K562 (cell line): ENCODE measurements around the gene CCDC85B. TPM values are rescaled to one million over a fixed set of nuclear protein-coding genes. Genes with fewer than 3 reads are reported as not detected.

ENCODE experiments used
- ELF1 ChIP-seq: fragments of 200-800 bp; sonication (Bioruptor generic); IDR thresholded peaks from 2 replicates; pipeline ENCODE4 v1.6.1; 2016; ENCODE audit warnings: missing genetic modification characterization, missing compliant biosample characterization
- NR2F6 ChIP-seq: fragments of 450-650 bp; formaldehyde crosslinking; IDR thresholded peaks from 2 replicates; pipeline ENCODE4 v1.4.0; 2020; ENCODE audit warnings: mild to moderate bottlenecking
- SMAD4 ChIP-seq: fragments of 250-450 bp; sonication (Bioruptor Pico); conservative IDR thresholded peaks from 2 replicates; pipeline ENCODE4 v1.8.0; 2021; ENCODE audit warnings: inconsistent platforms, mild to moderate bottlenecking, moderate library complexity
- polyA plus RNA-seq, 8 experiments: library from polyadenylated mRNA; depleted of rRNA in 4 of 8; stranded (reverse) in 5 of 8; unstranded in 3 of 8; fragments of >200 nt; fragmentation: Nextera tagmentation in 2 of 8; fragmentation: Illumina TruSeq in 1 of 8; extraction: Ambion mirVana in 2 of 8; extraction: Trizol in 1 of 8; gene quantifications; 2 replicates each; pipeline versions ENCODE4 v1.2.1 to v1.2.3, GENCODE V29; 2011 to 2014; ENCODE audit warnings: inconsistent platforms in 1 of 8, missing spikeins in 1 of 8
- total RNA-seq, 7 experiments: library from RNA; depleted of rRNA in 6 of 7; stranded (reverse); fragments of >200 nt in 6 of 7; fragmentation: Illumina TruSeq in 2 of 7; extraction: Trizol in 2 of 7; gene quantifications; 2 replicates each; pipeline versions ENCODE4 v1.2.1 to v1.2.3, GENCODE V29; 2011 to 2021; ENCODE audit warnings: low replicate concordance in 1 of 7
- TF ChIP-seq, protein P1 (sequence below): fragments of 450-650 bp; conservative IDR thresholded peaks from 2 replicates; pipeline ENCODE4 v1.6.1; 2016; ENCODE audit warnings: missing genetic modification characterization, low read depth, mild to moderate bottlenecking, control low read depth, missing compliant biosample characterization
- TF ChIP-seq, protein P2 (sequence below): fragments of 250-450 bp; sonication (Bioruptor Pico); IDR thresholded peaks from 2 replicates; pipeline ENCODE4 v1.5.0; 2020; ENCODE audit warnings: mild to moderate bottlenecking
- TF ChIP-seq, protein P3 (sequence below): fragments of 450-650 bp; IDR thresholded peaks from 2 replicates; pipeline ENCODE4 v1.6.1; 2016; ENCODE audit warnings: low read depth
- TF ChIP-seq, protein P4 (sequence below): fragments of 450-650 bp; formaldehyde crosslinking; IDR thresholded peaks from 2 replicates; pipeline ENCODE4 v1.4.0; 2022; ENCODE audit warnings: missing genetic modification characterization
- TF ChIP-seq, protein P5 (sequence below): fragments of 250-450 bp; sonication (Bioruptor Pico); IDR thresholded peaks from 2 replicates; pipeline ENCODE4 v1.9.0; 2021; ENCODE audit warnings: mild to moderate bottlenecking
- TF ChIP-seq, protein P6 (sequence below): fragments of 450-650 bp; IDR thresholded peaks from 2 replicates; pipeline ENCODE4 v1.6.1; 2016; ENCODE audit warnings: antibody characterized with exemption
- TF ChIP-seq, protein P7 (sequence below): fragments of 250-450 bp; sonication (Bioruptor Pico); IDR thresholded peaks from 2 replicates; pipeline ENCODE4 v1.5.0; 2021

CCDC85B gene
- total and polyA plus RNA-seq, 9 of the 15 experiments (the other 6 are each of a cell fraction or from before 2014, with no cell fraction given): 0.14 to 138 (median 6.2) TPM

DNA sequence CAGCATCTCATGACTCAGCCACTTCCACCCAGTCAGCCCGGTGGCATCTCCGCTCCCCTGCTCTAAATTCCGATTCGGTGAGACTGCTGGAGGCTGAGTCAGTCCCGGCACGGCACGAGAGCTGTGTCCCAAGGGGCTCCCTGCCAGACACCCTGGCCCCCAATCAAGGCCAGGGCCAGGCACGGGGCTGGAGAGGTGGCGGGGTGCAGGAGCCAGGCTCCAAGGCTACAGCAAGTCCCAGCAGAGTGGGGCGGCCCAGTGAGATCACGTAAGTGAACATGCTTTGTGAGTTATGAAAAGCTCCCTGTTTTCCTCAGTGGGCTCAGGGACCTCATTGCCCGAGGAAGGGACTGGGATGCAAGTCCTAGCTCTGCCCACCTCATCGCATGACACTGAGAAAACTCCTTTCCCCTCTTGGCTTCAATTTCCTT lies 25.4 kb downstream of the CCDC85B start (continued):
- TF ChIP-seq, protein P1, sequence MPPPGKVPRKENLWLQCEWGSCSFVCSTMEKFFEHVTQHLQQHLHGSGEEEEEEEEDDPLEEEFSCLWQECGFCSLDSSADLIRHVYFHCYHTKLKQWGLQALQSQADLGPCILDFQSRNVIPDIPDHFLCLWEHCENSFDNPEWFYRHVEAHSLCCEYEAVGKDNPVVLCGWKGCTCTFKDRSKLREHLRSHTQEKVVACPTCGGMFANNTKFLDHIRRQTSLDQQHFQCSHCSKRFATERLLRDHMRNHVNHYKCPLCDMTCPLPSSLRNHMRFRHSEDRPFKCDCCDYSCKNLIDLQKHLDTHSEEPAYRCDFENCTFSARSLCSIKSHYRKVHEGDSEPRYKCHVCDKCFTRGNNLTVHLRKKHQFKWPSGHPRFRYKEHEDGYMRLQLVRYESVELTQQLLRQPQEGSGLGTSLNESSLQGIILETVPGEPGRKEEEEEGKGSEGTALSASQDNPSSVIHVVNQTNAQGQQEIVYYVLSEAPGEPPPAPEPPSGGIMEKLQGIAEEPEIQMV (tag): no peak
- TF ChIP-seq, protein P2, sequence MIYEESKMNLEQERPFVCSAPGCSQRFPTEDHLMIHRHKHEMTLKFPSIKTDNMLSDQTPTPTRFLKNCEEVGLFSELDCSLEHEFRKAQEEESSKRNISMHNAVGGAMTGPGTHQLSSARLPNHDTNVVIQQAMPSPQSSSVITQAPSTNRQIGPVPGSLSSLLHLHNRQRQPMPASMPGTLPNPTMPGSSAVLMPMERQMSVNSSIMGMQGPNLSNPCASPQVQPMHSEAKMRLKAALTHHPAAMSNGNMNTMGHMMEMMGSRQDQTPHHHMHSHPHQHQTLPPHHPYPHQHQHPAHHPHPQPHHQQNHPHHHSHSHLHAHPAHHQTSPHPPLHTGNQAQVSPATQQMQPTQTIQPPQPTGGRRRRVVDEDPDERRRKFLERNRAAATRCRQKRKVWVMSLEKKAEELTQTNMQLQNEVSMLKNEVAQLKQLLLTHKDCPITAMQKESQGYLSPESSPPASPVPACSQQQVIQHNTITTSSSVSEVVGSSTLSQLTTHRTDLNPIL: no peak
- TF ChIP-seq SMAD4 (CRISPR knock-in tag) (no peak), NR2F6 (CRISPR knock-in tag) (no peak), ELF1 (tag) (no peak)
- TF ChIP-seq, protein P3, sequence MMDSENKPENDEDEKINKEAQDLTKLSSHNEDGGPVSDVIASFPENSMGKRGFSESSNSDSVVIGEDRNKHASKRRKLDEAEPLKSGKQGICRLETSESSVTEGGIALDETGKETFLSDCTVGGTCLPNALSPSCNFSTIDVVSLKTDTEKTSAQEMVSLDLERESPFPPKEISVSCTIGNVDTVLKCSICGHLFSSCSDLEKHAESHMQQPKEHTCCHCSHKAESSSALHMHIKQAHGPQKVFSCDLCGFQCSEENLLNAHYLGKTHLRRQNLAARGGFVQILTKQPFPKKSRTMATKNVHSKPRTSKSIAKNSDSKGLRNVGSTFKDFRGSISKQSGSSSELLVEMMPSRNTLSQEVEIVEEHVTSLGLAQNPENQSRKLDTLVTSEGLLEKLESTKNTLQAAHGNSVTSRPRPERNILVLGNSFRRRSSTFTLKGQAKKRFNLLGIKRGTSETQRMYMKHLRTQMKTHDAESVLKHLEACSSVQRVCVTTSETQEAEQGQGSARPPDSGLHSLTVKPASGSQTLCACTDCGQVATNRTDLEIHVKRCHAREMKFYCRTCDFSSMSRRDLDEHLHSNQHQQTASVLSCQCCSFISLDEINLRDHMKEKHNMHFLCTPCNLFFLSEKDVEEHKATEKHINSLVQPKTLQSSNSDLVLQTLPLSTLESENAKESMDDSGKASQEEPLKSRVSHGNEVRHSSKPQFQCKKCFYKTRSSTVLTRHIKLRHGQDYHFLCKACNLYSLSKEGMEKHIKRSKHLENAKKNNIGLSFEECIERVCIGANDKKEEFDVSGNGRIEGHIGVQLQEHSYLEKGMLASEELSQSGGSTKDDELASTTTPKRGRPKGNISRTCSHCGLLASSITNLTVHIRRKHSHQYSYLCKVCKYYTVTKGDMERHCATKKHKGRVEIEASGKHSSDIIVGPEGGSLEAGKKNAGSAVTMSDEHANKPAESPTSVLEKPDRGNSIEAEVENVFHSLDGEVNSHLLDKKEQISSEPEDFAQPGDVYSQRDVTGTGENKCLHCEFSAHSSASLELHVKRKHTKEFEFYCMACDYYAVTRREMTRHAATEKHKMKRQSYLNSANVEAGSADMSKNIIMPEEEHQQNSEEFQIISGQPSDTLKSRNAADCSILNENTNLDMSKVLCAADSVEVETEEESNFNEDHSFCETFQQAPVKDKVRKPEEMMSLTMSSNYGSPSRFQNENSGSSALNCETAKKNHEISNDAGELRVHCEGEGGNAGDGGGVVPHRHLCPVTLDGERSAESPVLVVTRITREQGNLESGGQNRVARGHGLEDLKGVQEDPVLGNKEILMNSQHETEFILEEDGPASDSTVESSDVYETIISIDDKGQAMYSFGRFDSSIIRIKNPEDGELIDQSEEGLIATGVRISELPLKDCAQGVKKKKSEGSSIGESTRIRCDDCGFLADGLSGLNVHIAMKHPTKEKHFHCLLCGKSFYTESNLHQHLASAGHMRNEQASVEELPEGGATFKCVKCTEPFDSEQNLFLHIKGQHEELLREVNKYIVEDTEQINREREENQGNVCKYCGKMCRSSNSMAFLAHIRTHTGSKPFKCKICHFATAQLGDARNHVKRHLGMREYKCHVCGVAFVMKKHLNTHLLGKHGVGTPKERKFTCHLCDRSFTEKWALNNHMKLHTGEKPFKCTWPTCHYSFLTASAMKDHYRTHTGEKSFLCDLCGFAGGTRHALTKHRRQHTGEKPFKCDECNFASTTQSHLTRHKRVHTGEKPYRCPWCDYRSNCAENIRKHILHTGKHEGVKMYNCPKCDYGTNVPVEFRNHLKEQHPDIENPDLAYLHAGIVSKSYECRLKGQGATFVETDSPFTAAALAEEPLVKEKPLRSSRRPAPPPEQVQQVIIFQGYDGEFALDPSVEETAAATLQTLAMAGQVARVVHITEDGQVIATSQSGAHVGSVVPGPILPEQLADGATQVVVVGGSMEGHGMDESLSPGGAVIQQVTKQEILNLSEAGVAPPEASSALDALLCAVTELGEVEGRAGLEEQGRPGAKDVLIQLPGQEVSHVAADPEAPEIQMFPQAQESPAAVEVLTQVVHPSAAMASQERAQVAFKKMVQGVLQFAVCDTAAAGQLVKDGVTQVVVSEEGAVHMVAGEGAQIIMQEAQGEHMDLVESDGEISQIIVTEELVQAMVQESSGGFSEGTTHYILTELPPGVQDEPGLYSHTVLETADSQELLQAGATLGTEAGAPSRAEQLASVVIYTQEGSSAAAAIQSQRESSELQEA: no peak
- TF ChIP-seq, protein P4, sequence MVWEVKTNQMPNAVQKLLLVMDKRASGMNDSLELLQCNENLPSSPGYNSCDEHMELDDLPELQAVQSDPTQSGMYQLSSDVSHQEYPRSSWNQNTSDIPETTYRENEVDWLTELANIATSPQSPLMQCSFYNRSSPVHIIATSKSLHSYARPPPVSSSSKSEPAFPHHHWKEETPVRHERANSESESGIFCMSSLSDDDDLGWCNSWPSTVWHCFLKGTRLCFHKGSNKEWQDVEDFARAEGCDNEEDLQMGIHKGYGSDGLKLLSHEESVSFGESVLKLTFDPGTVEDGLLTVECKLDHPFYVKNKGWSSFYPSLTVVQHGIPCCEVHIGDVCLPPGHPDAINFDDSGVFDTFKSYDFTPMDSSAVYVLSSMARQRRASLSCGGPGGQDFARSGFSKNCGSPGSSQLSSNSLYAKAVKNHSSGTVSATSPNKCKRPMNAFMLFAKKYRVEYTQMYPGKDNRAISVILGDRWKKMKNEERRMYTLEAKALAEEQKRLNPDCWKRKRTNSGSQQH (CRISPR knock-in tag): no peak
- TF ChIP-seq, protein P5, sequence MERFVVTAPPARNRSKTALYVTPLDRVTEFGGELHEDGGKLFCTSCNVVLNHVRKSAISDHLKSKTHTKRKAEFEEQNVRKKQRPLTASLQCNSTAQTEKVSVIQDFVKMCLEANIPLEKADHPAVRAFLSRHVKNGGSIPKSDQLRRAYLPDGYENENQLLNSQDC (CRISPR knock-in tag): no peak
- TF ChIP-seq, protein P6, sequence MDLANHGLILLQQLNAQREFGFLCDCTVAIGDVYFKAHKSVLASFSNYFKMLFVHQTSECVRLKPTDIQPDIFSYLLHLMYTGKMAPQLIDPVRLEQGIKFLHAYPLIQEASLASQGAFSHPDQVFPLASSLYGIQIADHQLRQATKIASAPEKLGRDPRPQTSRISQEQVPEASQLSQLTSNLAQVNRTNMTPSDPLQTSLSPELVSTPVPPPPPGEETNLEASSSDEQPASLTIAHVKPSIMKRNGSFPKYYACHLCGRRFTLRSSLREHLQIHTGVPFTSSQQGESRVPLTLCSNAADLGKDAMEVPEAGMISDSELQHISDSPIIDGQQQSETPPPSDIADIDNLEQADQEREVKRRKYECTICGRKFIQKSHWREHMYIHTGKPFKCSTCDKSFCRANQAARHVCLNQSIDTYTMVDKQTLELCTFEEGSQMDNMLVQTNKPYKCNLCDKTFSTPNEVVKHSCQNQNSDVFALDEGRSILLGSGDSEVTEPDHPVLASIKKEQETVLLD: no peak
- TF ChIP-seq, protein P7, sequence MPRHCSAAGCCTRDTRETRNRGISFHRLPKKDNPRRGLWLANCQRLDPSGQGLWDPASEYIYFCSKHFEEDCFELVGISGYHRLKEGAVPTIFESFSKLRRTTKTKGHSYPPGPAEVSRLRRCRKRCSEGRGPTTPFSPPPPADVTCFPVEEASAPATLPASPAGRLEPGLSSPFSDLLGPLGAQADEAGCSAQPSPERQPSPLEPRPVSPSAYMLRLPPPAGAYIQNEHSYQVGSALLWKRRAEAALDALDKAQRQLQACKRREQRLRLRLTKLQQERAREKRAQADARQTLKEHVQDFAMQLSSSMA (CRISPR knock-in tag): no peak
